Activated T-cell treated with anti-CD3 and anti-CD28 coated beads, Interleukin-2, amount 50 U/mL, for 24 hours (primary cell): ENCODE measurements around the gene RNF123.
A peak's percentile ranks its signal among the peaks of the same experiment; 100 is the strongest.
"Not testable (repeated sequence)": the region's sequence is repeated elsewhere in the genome, so short reads cannot be mapped to it uniquely, and the experiment has no call there.

Experiments used
- DNase-seq: peaks from one replicate; pipeline ENCODE4 v3.0.0-alpha.2; 2020
- H3K27ac Mint-ChIP-seq: 2 replicates; pipeline ENCODE4 v1.8.0; 2020; ENCODE audit warnings: mild to moderate bottlenecking, mixed read lengths
- H3K27me3 Mint-ChIP-seq: 2 replicates; pipeline ENCODE4 v1.8.0; 2020; ENCODE audit warnings: mixed read lengths
- H3K36me3 Mint-ChIP-seq: 2 replicates; pipeline ENCODE4 v1.8.0; 2020; ENCODE audit warnings: low read depth, mixed read lengths
- H3K4me1 Mint-ChIP-seq: 2 replicates; pipeline ENCODE4 v1.8.0; 2020; ENCODE audit warnings: low read depth, mixed read lengths
- H3K4me3 Mint-ChIP-seq: 2 replicates; pipeline ENCODE4 v1.8.0; 2020; ENCODE audit warnings: mild to moderate bottlenecking, moderate library complexity, mixed read lengths
- H3K9me3 Mint-ChIP-seq: 2 replicates; pipeline ENCODE4 v1.8.0; 2020; ENCODE audit warnings: mixed read lengths

Gene RNF123

DNA sequence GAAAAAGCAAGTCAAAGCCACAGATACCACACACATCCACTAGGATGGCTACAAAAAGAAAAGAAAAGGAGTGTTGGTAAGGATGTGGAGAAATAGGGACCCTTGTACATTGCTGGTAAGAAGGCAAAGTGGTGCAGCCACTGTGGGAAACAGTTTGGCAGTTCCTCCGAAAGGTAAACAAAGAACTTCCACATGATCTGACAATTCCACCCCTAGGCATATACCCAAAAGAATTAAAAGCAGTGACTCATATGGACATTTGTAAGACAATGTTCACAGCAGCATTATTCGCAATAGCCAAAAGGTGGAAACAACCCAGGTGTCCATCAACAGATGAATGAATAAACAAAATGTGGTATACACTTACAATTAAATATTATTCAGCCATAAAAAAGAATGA, 56.6 kb downstream of the RNF123 start:
- Mint-ChIP-seq H3K9me3 (no peaks in the 10 kb centered on the region), H3K36me3 (peaks cover 57% of the 10 kb centered on the region), H3K27me3 (no peaks in the 10 kb centered on the region), H3K4me3 (no peak overlapping the region), H3K4me1 (peaks cover 2% of the 10 kb centered on the region), H3K27ac (no peak overlapping the region)
- no peak for DNase-seq

- no peak overlapping the region for H3K27ac Mint-ChIP-seq
- no peak overlapping the region for H3K4me3 Mint-ChIP-seq
- H3K36me3 Mint-ChIP-seq: peaks cover 58% of the 10 kb centered on the region
- no peaks in the 10 kb centered on the region for H3K27me3 Mint-ChIP-seq
- peaks cover 3% of the 10 kb centered on the region for H3K4me1 Mint-ChIP-seq
- no peaks in the 10 kb centered on the region for H3K9me3 Mint-ChIP-seq
- no peak for DNase-seq
Observed at GRCh38 chr3:49747792-49748480, 58.6 kb downstream of the RNF123 start.

- H3K9me3 Mint-ChIP-seq, H3K4me3 Mint-ChIP-seq, H3K4me1 Mint-ChIP-seq, H3K27me3 Mint-ChIP-seq, H3K27ac Mint-ChIP-seq, DNase-seq: not testable (repeated sequence)
- H3K36me3 Mint-ChIP-seq: peaks cover 58% of the 10 kb centered on the region
Observed at GRCh38 chr3:49748874-49749273, 59.5 kb downstream of the RNF123 start.

- H3K27ac Mint-ChIP-seq: no peak overlapping the region
- H3K27me3 Mint-ChIP-seq: no peaks in the 10 kb centered on the region
- peaks cover 50% of the 10 kb centered on the region for H3K36me3 Mint-ChIP-seq
Observed at GRCh38 chr3:49750056-49750455, 60.7 kb downstream of the RNF123 start.

DNA sequence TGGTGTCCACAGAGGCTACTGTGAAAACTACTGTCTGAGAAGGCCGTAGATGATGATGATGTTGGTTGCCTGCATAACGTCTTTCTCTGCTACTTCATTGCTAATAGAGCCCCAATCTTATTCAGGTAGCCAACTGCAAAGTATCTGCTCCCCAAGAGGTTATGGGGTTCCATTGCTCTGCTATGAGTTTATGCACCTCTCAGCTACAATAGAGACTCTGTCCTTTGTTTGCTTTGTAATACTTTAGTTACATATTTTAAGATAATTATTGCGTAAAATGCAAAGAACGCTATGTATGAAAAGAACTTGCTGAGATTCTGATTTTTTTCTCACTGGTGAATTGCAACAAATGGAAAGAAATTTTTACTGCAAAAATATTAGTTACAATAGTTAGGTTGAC, 62.1 kb downstream of the RNF123 start:
- H3K27ac Mint-ChIP-seq: no peak overlapping the region
- peaks cover 43% of the 10 kb centered on the region for H3K36me3 Mint-ChIP-seq
- H3K27me3 Mint-ChIP-seq: no peaks in the 10 kb centered on the region
- no peak overlapping the region for H3K4me3 Mint-ChIP-seq
- DNase-seq: no peak
- no peaks in the 10 kb centered on the region for H3K9me3 Mint-ChIP-seq
- H3K4me1 Mint-ChIP-seq: peaks cover 23% of the 10 kb centered on the region

More at GRCh38 chr3:49750056-49750455, 60.7 kb downstream of the RNF123 start:
- DNase-seq: no peak
- Mint-ChIP-seq H3K4me1 (peaks cover 15% of the 10 kb centered on the region), H3K9me3 (no peaks in the 10 kb centered on the region), H3K4me3 (no peak overlapping the region)

DNA sequence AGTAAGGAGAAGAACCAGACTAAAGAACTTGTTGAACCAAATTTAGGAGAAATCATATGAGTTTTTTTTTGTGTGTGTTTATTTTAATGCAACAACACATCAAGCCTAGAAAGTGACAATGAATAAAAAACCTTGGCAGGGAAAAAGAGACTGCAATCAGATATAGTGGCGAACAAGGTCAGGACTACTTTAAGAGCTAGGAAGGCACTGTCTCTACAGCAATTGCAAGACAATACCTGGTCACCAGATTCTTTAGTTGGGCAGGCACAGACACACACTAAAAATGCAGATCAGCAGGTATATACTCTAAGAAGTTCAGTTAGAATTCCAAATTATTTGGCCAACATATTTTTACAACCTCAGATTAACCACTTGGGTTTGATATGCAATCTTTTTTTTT, 65.2 kb downstream of the RNF123 start:
- Mint-ChIP-seq H3K36me3 (peaks cover 29% of the 10 kb centered on the region), H3K4me1 (peaks cover 33% of the 10 kb centered on the region), H3K27ac (no peak overlapping the region), H3K4me3 (no peak overlapping the region), H3K9me3 (no peaks in the 10 kb centered on the region), H3K27me3 (no peaks in the 10 kb centered on the region)
- no peak for DNase-seq

DNA sequence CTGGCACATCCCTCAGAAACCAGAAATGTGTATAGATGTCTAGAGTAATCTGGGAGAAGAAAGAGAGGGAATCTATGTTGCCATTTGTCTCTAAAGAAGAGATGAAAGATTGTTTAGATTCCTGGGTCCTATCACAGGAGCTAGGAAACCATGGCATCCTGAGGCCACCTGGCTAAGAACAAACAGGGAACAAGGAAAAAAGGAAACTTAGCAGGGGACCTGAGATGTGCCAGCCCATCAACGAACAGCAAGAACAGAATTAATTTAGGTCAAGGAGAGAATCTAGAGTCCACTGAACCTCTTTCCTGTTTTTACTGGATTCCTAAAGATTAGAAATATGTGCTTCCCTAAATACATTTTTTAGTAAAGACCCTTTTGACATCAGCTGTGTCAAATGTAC, 66.7 kb downstream of the RNF123 start:
- no peaks in the 10 kb centered on the region for H3K9me3 Mint-ChIP-seq
- no peak for DNase-seq
- no peak overlapping the region for H3K4me3 Mint-ChIP-seq
- peaks cover 34% of the 10 kb centered on the region for H3K36me3 Mint-ChIP-seq
- H3K27me3 Mint-ChIP-seq: no peaks in the 10 kb centered on the region
- H3K4me1 Mint-ChIP-seq: peaks cover 40% of the 10 kb centered on the region
- no peak overlapping the region for H3K27ac Mint-ChIP-seq

- Mint-ChIP-seq H3K4me1 (peaks cover 42% of the 10 kb centered on the region), H3K4me3 (no peak overlapping the region), H3K9me3 (no peaks in the 10 kb centered on the region), H3K27me3 (no peaks in the 10 kb centered on the region), H3K36me3 (peaks cover 29% of the 10 kb centered on the region), H3K27ac (no peak overlapping the region)
- no peak for DNase-seq
Observed at GRCh38 chr3:49757197-49757596, 67.8 kb downstream of the RNF123 start.

- Mint-ChIP-seq H3K27ac (no peak overlapping the region), H3K4me3 (no peak overlapping the region), H3K36me3 (peaks cover 29% of the 10 kb centered on the region), H3K9me3 (no peaks in the 10 kb centered on the region), H3K4me1 (peaks cover 35% of the 10 kb centered on the region), H3K27me3 (no peaks in the 10 kb centered on the region)
- no peak for DNase-seq
Observed at GRCh38 chr3:49759226-49759625, 69.9 kb downstream of the RNF123 start.

DNA sequence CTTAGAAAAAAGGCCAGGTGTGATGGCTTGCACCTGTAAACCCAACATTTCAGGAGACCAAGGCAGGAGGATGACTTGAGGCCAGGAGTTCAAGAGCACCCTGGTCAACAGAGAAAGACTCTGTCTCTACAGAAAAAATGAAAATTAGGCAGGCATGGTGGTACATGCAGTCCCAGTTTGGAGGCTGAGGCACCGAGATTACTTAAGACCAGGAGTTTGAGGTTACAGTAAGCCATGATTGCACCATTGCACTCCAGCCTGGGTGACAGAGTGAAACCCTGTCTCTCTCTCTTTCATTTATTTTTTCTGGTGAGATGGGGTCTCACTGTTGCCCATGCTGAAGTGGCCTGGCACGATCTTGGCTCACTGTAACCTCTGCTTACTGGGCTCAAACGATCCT, 72.3 kb downstream of the RNF123 start:
- Mint-ChIP-seq H3K36me3 (peaks cover 38% of the 10 kb centered on the region), H3K4me1 (peaks cover 33% of the 10 kb centered on the region), H3K4me3 (no peak overlapping the region), H3K27ac (peak overlapping the region; percentile 44), H3K9me3 (no peaks in the 10 kb centered on the region), H3K27me3 (no peaks in the 10 kb centered on the region)
- no peak for DNase-seq

- Mint-ChIP-seq H3K4me1 (peaks cover 34% of the 10 kb centered on the region), H3K27me3 (no peaks in the 10 kb centered on the region), H3K9me3 (no peaks in the 10 kb centered on the region), H3K27ac (no peak overlapping the region), H3K4me3 (no peak overlapping the region), H3K36me3 (peaks cover 43% of the 10 kb centered on the region)
- DNase-seq: no peak
Observed at GRCh38 chr3:49763981-49764380, 74.6 kb downstream of the RNF123 start.

DNA sequence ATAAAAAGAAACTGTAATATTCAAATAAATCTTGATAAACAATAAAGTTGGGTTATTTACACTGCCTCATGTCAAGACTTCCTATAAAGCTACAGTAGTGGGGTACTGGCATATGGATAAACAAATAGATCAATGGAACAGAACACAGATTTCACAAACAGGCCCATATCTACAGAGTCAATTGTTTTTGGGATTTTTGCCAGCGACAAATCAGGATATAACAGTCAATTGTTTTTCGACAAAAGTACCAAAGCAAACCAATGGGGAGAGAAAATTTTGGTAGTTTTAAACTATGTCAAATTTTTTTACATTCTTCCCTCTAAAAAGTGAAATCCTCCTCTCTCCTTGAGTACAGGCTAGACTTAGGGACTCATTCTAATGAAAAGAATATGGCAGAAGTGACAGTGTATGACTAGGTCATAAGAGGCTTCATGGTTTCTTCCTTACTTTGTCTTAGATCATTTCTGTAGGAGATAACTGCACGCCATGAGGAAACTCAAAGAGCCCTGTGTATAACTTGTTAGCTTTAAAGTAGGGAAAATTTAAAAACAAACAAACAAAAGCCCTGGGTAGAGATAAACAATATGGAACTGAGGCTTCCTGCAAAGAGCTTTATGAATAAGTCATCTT, 80.0 kb downstream of the RNF123 start:
- DNase-seq: no peak
- H3K9me3 Mint-ChIP-seq: no peaks in the 10 kb centered on the region
- no peak overlapping the region for H3K4me3 Mint-ChIP-seq
- H3K4me1 Mint-ChIP-seq: peaks cover 48% of the 10 kb centered on the region
- no peaks in the 10 kb centered on the region for H3K27me3 Mint-ChIP-seq
- peak overlapping the region; percentile 9 for H3K27ac Mint-ChIP-seq
- peaks cover 39% of the 10 kb centered on the region for H3K36me3 Mint-ChIP-seq

DNA sequence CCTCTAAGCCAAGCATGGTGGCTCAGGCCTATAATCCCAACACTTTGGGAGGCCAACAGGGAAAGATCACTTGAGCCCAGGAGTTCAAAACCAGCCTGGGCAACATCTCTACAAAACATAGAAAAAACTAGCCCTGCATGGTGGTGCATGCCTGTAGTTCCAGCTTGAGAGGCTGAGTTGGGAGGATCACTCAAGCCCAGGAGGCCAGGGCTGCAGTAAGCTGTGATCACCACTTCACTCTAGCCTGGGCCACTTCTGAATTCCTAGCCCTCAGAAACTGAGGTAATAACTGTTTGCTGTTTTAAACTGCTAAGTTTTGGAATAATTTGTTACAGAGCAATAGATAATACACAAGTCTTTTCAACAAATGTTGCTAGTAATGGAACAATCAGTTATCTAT, 80.6 kb downstream of the RNF123 start:
- Mint-ChIP-seq H3K9me3 (no peaks in the 10 kb centered on the region), H3K27ac (peak overlapping the region; percentile 9), H3K27me3 (no peaks in the 10 kb centered on the region), H3K36me3 (peaks cover 38% of the 10 kb centered on the region), H3K4me1 (peaks cover 47% of the 10 kb centered on the region), H3K4me3 (no peak overlapping the region)
- no peak for DNase-seq
